Fibroblast of pulmonary artery (primary cell): Measurements from ENCODE around the gene DLGAP3.

Source experiments
- DNase-seq: peaks from one replicate; pipeline ENCODE4 v3.0.0-alpha.2; 2010; ENCODE audit warnings: low read depth
- H3K4me3 ChIP-seq: replicated peaks from 2 replicates; pipeline ENCODE4 v1.5.1; 2011; ENCODE audit warnings: low read depth, mild to moderate bottlenecking, control low read depth, low read length, moderate library complexity
- CTCF ChIP-seq: IDR thresholded peaks from 2 replicates; pipeline ENCODE4 v1.5.1; 2011; ENCODE audit warnings: mild to moderate bottlenecking, control low read depth, low read length, inconsistent platforms; ENCODE audit errors: missing control alignments

Gene DLGAP3

GRCh38 chr1:34874296-34874952 is 55.0 kb downstream of the DLGAP3 start:
- no peak for DNase-seq
- no peak overlapping the region for H3K4me3 ChIP-seq
- TF ChIP-seq CTCF, result no peak

- DNase-seq, result no peak
- TF ChIP-seq CTCF, result no peak
- H3K4me3 ChIP-seq, result no peak overlapping the region
Observed at GRCh38 chr1:34872133-34872503, 57.3 kb downstream of the DLGAP3 start.

- no peak for TF ChIP-seq CTCF
- no peak for DNase-seq
- no peak overlapping the region for H3K4me3 ChIP-seq
Observed at GRCh38 chr1:34871443-34872132, 57.9 kb downstream of the DLGAP3 start.

- no peak for TF ChIP-seq CTCF
- DNase-seq, result no peak
- no peak overlapping the region for H3K4me3 ChIP-seq
Observed at GRCh38 chr1:34870395-34870794, 59.1 kb downstream of the DLGAP3 start.

- TF ChIP-seq CTCF, result no peak
- no peak for DNase-seq
Observed at GRCh38 chr1:34869760-34870159, 59.7 kb downstream of the DLGAP3 start.

GRCh38 chr1:34868230-34869049 is 61.0 kb downstream of the DLGAP3 start:
- no peak for TF ChIP-seq CTCF
- no peak for DNase-seq

More at GRCh38 chr1:34869760-34870159, 59.7 kb downstream of the DLGAP3 start:
- H3K4me3 ChIP-seq, result no peak overlapping the region

More at GRCh38 chr1:34868230-34869049, 61.0 kb downstream of the DLGAP3 start:
- no peak overlapping the region for H3K4me3 ChIP-seq
